ENCODE results near the gene MXRA5. TPM values are rescaled to one million over a fixed set of nuclear protein-coding genes. Genes with fewer than 3 reads are reported as not detected.
"Not testable (repeated sequence)": the region's sequence is repeated elsewhere in the genome, so short reads cannot be mapped to it uniquely, and the experiment has no call there.

The MXRA5 gene
- total RNA-seq, 1 donor from 2014 or later: under 0.01 TPM

DNA sequence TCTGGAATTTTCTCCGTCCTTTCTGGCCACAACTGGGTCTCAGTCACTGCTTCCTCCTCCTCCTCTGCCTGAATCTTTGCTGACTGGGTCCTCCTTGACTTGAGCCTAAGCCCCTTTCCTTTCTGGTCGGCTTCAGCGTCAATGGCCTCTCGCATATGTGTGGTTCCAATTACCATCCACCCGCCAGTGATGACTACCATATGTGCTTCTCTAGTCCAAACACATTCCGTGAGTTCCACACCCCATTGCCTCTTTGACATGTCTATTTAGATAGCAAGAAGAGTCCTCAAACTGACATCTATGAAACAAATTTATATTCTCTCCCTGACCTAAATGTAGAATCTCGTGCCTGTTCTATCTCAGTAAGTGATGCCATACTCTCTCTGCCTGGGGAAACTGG, 19.8 kb downstream of the MXRA5 start:
- no peak for DNase-seq (ENCODE audit: low read depth in 2 of 2)

DNA sequence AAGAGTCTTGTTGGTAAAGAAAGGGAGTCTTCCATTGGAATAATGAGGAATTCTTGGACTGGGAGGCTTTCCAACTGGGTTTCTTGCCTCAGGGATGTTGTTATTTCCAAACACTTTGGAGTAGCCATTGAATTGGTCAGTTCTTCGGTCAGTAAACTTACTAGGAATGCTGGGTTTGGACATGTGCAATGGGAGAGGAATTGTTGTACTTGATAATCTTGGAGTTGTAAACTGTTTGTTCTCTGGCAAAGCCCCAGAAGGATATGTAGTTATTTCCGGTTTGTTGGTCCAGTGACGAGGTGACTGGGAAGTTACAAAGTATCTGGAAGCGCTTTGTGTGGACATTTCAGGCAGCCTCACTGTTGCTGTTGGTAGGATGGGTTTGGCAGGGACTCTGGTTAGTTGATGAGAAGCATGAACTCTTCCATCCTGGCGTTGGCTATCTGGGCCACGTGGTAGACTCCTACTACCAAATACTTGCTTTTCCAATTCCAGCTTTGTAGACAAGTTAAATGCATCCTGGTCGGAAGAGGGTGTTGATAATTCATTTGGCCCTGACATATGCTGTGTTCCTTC, 25.9 kb downstream of the MXRA5 start:
- no peak for DNase-seq (ENCODE audit: low read depth in 2 of 2)

DNA sequence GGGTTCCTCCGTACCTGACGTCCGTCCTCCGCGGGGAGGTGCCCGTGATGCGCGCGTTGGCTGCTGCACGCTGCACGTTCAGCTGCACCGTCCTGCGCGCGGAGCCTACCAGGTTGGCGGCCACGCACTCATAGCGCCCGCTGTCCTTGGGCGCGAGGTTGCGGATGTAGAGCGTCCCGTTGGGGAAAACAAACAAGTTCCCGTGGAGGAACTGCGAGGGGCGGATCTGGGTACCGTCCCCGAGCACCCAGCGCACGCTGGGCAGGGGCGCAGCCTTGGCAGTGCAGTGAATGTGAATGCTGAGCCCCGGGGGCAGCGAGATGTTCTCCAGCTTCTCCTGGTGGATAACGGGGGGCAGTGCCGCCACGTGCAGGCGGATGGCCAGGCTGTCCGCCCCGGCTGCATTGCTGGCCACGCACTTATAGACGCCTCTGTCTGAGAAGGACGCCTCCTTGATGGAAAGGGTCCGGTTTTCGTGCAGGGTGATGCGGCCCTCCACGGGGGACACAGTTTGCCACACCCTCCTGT, 29.2 kb downstream of the MXRA5 start:
- DNase-seq (ENCODE audit: low read depth in 2 of 2): no peak

DNA sequence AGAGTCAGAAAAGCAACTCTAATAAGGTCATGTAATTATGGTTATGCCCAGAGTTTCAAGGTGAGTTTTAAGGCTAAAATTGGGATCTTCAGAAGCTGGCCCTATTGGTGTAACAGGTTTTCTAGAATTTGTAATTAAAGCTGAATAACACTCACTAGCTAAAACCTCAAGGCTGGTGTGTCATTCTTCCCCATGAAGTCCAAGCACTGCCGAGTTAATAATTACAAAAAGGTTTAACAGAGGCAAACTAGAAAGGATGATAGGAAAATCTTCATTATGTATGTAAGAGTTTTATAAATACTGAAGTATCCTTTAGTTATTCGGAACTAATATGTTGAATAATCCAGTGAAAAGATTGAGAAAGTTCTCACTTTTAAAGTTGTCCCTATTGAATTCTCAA, 34.3 kb downstream of the MXRA5 start:
- no peak for DNase-seq (ENCODE audit: low read depth in 2 of 2)

DNA sequence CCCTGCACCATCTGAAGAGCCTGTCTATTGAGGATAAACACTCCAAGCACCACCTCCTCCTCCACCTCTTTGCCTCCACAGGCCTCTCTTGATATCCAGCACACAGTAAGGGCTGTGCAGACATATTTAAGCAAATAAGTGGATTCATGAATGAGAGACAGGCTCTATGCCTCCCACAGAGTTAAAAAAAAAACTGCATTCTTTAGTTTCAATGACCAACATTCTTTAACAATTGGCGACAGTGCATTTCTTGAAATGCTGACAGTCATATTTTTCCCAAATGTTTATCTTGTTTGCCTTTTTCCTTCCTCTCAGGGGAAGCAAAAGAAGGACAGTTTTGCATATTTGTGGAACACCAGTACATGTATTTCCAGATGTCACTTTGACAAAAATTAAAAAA, 38.6 kb downstream of the MXRA5 start:
- no peak for DNase-seq (ENCODE audit: low read depth in 2 of 2)

DNA sequence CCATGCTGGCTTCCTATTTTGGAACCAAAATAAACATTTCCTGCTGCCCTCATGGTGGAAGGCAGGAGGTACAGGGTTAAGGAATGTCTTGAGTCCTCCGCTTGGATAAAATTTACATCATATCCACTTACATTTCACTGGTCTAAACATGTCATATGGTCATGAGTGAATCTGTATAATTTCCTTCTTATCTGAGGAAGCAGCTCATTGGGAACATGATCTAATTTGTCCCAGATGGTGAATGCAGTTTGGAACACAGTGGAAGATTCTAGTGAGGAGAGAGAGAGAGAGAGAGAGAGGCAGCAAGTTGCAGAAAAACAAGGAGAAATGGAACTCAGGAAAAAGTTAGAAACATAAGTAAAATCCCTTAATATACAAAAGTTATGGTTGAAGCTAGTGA, 46.8 kb downstream of the MXRA5 start:
- DNase-seq (ENCODE audit: low read depth in 2 of 2): no peak

DNA sequence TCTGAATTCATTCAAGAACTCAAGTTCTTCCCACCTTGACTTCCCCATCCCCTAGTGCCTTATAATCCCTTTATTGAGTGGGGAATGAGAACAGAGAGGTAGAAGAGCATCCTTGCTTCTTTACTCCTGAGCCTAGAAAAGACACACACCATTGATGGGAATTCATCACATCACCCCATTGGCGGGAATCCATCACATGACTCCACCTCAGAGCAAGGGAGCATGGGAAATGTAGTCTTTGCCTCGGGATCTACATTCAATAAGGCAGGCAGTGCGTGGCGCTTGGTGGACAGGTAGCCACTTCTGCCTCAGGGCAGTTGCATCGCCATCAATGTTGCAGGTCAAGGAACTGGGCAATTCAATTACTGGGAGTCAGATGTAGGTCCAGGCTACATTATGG, 50.7 kb downstream of the MXRA5 start:
- DNase-seq (ENCODE audit: low read depth in 2 of 2): peak in 1 of 2 donors; percentile 4

DNA sequence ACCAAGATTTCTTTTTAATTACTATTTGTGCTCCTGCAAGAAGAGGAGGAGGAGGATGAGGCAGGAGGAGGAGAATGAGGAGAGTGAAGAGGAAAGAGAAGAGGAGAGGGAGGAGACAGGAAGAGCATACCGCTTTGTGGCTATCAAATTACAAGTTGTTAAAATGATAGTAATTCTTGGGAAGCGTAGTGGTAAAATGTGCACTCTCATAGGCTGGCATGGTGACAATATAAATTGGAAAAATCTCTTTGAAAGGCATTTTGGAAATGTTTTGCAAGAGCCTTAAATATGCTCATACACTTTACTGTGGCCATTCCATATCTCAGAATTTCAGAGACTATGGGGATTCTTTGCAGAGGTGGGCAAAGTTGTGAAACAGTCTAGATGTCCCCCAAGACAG, 53.2 kb downstream of the MXRA5 start:
- DNase-seq (ENCODE audit: low read depth in 2 of 2): no peak

DNA sequence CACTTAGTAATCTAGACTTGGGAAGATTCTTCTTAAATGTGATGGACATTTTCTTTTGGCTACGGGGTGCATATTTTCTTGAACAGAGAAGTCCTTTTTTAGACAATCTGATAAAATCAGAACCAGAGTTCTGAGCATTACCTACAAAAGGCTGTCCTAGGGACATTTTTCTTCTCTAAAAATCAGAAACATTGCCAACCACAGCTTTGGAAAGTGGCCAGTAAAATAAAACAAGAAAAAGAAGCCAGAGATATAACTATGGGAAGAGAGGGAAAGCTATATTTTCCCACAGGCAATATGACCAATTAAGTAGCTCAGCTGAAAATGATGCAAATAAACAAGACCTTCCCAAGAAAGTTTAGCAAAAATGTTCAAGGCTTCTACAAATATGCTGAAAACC, 55.9 kb downstream of the MXRA5 start:
- no peak for DNase-seq (ENCODE audit: low read depth in 2 of 2)

DNA sequence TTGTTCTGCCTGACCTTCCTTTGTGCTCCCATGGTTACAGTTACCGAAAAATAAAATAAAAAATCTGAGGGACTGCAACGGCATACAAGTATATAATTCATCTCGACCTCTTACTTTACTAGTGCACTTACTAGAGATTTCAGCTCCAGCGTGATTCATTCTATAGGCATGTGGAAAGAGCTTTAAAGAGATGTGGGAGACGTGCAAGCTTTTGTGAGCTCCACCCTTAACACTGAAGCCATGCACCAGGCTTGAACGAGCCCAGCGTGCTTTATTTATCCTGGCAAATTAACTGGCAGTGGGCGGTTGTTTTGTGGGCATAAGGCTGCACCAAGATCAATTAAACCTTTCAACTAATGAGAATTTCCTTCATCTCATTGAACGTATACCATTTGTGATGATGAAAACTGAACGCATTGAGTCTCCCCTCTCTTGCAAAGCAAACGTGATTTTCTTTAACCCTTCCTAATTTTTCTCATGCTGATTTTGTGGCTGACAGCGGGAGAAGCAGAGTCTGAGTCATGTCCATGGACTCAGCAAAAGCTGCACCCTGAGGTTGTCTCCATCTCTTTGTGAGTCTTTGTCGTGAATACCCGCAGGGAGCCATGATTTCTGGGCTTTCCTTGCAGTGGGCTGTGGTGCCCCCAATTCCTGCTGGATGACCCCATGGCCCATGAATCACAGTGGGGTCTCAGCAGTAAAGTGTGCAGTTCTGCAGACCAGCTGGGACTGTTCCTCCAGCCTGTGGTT, 60.1 kb downstream of the MXRA5 start:
- no peak for DNase-seq (ENCODE audit: low read depth in 2 of 2)

DNA sequence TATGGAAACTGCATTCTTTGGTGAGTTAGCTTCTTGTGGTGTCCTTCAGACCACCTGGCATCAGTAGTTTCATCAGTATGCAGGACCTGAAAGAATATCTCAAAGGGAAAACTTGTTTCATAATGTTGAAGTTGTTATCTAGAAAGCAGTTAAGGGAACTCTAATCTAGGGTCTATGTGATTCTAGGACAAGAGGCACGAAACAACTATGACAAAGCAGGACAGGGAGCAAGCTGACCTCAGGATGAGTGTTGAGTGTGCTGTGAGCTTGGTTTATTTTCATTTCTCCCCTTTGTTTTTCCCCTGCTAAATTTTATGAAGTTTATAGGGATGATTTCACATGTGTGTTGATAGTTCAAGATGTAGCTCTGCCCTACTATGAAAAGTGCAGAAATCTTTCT, 65.7 kb downstream of the MXRA5 start:
- no peak for DNase-seq (ENCODE audit: low read depth in 2 of 2)

DNA sequence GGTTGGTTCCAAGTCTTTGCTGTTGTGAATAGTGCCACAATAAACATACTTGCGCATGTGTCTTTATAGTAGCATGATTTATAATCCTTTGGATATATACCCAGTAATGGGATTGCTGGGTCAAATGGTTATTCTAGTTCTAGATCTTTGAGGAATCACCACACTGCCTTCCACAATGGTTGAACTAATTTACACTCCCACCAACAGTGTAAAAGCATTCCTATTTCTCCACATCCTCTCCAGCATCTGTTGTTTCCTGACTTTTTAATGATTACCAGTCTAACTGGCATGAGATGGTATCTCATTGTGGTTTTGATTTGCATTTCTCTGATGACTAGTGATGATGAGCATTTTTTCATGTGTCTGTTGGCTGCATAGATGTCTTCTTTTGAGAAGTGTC, 72.8 kb downstream of the MXRA5 start:
- not testable (repeated sequence) for DNase-seq (ENCODE audit: low read depth in 2 of 2)

DNA sequence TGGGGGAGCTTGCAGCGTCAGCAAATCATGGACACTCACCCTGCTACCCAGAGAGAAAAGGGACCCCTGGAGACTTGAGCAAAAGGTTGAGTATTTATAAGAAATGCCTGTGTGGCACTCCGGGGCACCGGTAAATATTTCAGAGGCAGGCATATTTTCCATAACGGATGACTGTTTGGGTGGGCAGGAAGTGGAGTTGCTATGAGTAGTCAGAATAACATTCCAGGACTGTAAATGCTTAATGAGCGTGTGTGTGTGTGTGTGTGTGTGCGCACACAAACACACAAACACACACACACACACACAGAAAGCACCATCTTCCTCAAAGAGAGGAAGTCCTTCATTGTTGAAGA, 74.6 kb downstream of the MXRA5 start:
- peak; percentile 70 to 87 for DNase-seq (ENCODE audit: low read depth in 2 of 2)

DNA sequence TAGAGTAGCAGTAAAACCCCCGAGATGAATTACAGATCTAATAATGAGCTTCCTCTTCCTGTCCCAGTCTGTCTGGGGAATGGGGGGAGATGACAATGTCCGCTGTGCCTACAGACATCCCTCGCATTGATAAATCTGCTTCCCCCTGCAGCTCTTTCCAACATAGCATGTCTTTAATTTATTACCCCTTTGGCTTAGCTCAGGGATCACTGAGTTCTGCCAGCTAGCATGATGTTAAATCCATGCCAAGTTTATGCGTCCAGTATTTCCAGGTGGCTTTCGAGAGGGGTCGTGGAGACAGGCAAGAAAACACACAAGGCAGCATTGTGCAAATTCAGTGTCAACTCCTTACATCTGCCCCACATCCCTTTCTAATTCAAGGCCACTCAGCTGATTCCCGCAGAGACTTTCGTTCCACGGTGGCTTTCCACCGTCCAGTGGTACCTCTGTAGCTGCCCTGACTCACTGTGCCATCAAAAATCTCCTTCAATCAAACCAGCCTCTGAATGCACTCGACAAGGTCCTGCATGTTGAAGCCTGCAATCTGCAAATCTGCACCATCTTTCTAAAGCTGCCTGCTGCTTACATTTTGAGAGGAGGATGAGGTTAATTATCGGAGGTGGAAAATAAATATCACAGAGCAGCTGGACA, 75.1 kb downstream of the MXRA5 start:
- DNase-seq (ENCODE audit: low read depth in 2 of 2): peak; percentile 2 to 20

DNA sequence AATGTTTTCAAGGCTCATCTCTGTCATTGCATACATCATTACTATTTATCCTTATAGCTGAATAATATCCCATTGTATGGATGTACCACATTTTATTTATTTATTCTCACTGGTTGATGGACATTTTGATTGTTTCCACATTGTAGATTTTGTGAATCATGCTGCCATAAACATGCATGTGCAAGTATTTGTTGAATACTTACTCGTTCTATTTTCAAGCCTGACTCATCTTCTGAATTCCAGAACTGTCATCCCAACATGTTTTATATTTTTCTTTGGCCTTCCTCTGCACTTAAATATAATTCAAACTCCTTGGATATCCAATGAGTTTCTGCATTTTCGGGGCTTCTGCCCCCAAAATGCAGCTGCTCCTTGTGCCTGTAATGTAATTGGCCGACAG, 77.6 kb downstream of the MXRA5 start:
- peak in 1 of 2 donors; percentile 5 for DNase-seq (ENCODE audit: low read depth in 2 of 2)

DNA sequence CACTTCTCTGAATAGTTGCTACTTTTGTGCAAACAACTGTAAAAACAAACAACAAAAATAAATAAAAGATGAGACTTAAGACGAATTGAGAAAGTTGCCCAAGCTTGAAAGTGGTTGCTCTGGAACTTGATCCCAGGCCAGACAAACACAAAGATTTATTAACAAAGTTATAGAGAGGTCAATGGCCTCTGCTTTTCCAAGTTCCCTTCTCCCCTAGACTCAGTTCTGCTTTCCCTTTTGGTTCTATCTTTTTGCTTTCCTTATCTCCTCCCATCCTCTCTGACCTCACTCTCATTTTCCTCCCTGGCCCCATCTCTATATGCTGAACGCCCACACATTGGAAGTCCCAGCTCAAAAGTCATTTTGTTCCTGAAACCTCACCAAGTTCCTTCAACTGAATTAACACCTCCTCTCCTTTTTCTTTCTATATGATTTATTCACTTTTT, 82.7 kb downstream of the MXRA5 start:
- peak in 1 of 2 donors; percentile 1 for DNase-seq (ENCODE audit: low read depth in 2 of 2)

DNA sequence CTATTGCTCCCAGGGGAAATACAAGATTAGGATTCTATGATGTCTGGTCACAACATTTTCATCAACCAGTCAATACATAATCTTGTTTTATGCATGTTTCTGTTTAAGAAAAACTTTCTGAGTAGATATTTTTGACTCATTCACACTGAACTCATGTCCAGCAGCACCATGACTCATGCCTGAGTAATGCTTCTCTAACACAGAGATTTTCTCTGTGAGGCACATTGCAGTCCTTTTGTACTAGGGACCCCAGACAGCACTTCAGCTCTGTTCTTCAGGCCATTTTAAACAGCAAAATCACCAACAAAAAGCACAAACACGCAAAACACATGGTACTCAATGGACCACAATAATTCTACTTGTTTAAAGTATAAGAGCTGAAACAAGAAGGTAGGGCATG, 83.6 kb downstream of the MXRA5 start:
- DNase-seq (ENCODE audit: low read depth in 2 of 2): peak; percentile 33 to 75

Data from lung microvascular endothelial cell (primary cell).